Fibroblast of mammary gland (primary cell): ENCODE data around the gene ZNF483.

Experiments
- DNase-seq: peaks from one replicate; pipeline ENCODE4 v3.0.0-alpha.2; 2010; ENCODE audit warnings: low read depth
- H3K4me3 ChIP-seq: 2 replicates; pipeline ENCODE4 v1.5.1; 2011; ENCODE audit warnings: low read depth, mild to moderate bottlenecking, low read length, moderate library complexity; ENCODE audit not compliant: control insufficient read depth
- CTCF ChIP-seq: conservative IDR thresholded peaks from 2 replicates; pipeline ENCODE4 v1.5.1; 2011; ENCODE audit warnings: low read depth, low read length, inconsistent platforms; ENCODE audit not compliant: control insufficient read depth, insufficient read depth

Gene ZNF483

GRCh38 chr9:111525056-111525977, at the start of gene ZNF483:
ZNF483 (plus strand) TSS chr9:111525179; CDS start chr9:111527396, 2,217 bp downstream.
- peak; percentile 74 for DNase-seq
- H3K4me3 ChIP-seq = peak within 1 kb of the TSS; percentile 77
- TF ChIP-seq CTCF = no peak

- DNase-seq = no peak
- TF ChIP-seq CTCF = no peak
- no peak overlapping the region for H3K4me3 ChIP-seq
These were observed 49.8 kb upstream of the ZNF483 start for GRCh38 chr9:111475195-111475594.

GRCh38 chr9:111477677-111478076, 47.3 kb upstream of the ZNF483 start:
- no peak for TF ChIP-seq CTCF
- no peak overlapping the region for H3K4me3 ChIP-seq
- DNase-seq = no peak

- peak overlapping the region; percentile 87 for H3K4me3 ChIP-seq
- peak; percentile 78 for DNase-seq
- no peak for TF ChIP-seq CTCF
These were observed 42.9 kb upstream of the ZNF483 start for GRCh38 chr9:111481885-111482636.

- DNase-seq = peak; percentile 57
- H3K4me3 ChIP-seq = peak overlapping the region; percentile 87
- TF ChIP-seq CTCF = no peak
These were observed 42.1 kb upstream of the ZNF483 start for GRCh38 chr9:111482694-111483438.

- DNase-seq = peak; percentile 20
- no peak for TF ChIP-seq CTCF
- H3K4me3 ChIP-seq = no peak overlapping the region
These were observed 41.5 kb upstream of the ZNF483 start for GRCh38 chr9:111483439-111483857.
